Activated CD8-positive, alpha-beta memory T cell treated with anti-CD3 and anti-CD28 coated beads, Interleukin-2, amount 50 U/mL, for 24 hours (primary cell): ENCODE results near the gene SLC8A1.

Experiments used
- DNase-seq: peaks from one replicate; pipeline ENCODE4 v3.0.0-alpha.2; 2020; ENCODE audit errors: extremely low read depth

Gene SLC8A1

DNA sequence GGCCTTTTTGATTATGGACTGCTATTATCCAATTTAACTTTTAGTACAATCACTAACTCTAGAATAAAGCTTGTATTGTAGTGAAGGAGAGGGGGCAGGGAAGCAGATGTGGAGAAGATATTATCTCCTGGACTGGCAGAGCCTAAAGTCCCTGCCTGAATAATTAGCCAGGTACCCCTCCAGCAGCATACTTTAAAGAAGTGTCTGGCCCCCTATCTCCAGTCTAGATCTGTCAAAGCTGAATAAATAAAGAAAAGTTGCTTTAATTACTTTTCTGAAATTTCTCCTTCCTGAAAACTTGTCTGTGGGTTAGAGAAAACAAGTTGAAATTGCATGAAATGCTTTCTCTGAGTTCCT lies 258.2 kb downstream of the SLC8A1 start:
- DNase-seq: no peak

DNA sequence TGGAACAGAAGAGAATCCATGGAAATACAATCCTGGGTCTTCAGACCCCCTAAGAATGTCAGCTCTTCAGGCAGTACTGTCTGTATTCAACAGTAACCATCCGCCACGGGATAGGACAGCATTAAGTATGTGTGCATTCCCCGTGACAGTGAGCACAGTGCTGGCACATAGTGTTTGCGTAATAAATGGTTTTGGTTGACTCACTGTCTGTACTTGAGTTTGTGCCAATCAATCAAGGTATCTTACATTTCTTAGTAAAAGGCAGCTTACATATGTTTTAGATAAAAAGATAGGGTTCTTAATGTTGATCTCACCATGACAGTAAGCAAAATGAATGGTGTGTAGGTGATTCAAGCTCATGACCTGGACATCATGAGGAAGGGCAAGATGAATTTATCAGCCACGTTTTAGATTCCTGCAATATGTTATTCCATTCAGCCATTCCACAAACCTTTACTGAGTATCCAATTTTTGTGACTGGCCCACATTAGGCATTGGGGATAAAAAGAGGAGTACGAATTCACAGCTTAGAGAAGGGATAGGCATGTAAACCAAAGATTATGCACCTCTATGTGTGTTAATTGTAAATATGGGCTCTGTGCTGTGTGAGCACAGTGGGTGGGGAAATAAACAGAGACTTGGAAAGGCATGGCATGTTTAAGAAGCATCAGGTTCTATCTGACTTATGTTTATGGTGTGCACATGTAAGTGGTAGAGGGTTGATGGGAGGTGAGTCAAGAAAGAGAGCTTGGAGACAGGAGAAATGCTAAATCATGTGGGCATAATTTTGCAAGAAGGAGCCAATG lies 258.8 kb downstream of the SLC8A1 start:
- DNase-seq: no peak

DNA sequence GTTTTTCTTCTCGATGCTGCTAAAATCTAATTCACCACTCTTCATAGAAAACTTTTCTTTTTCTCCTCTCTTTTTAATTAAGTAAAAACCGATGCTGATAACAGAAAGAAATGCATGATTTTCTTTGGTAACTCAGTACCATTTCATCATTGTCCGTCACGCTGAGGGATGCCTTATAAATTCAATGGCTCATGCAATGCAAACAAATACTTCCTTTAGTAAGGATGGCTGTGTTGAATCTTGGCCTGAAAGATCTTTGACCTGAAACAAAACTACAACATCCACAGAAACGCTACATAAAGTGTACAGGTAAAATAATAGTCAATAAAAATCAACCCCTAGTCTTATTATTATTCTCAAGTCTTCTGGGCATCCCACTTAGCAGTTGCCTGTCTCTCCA lies 261.4 kb downstream of the SLC8A1 start:
- DNase-seq: no peak

DNA sequence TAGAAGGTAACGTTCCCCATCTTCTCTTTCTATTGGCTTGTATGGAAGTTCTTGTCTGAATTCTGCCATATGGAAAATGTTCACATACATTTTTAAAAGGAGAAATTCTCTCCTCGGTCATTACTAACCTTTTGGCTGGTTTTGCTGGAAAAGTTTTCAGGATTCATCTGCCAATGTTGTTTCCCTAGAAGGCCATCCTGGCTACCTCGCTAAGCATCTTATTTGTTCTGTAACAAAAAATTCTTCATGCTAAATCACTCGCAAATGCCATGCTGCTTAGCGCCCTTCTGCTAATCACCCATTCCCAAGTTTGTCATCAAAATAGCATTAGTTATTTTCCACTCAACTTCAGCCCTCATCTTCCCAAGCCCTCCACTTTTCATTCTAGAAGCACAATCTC lies 262.0 kb downstream of the SLC8A1 start:
- no peak for DNase-seq

DNA sequence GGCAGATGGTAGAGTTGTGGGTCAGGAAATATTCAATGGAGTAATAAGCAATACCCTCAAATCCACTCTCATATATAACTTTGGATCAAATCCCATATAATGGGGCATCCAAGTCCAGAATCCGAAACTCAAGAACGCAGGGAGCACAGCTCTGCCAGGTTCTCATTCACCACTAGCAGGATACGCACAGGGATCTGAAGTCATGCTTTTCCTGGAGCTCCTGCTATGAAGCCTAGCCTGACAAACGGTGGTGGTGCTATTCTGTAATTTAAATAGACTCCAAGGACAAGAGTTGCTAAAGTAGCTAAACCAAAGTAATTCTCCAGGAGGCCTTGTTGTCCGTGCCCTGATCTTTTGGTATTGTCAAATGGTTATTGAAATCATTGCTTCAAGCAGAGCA lies 264.8 kb downstream of the SLC8A1 start:
- DNase-seq: no peak

DNA sequence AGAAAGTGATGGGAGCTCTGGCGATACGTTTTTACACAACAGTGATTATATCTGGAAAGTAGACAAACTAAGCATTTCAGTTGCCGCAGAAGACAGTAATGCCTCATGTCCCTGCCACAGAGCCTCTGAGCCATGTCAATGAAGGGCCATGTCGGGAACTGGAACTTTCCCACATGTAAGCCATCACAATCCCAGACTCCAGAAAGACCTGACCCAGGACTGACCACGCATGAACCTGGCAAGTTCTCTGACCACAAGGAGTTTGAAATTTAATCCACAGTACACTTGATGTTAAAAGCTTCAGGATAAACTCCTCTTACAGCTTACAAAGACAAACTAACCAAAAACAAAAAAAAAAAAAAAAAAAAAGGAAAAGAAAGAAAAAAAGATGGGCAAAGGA lies 267.3 kb downstream of the SLC8A1 start:
- DNase-seq: no peak

DNA sequence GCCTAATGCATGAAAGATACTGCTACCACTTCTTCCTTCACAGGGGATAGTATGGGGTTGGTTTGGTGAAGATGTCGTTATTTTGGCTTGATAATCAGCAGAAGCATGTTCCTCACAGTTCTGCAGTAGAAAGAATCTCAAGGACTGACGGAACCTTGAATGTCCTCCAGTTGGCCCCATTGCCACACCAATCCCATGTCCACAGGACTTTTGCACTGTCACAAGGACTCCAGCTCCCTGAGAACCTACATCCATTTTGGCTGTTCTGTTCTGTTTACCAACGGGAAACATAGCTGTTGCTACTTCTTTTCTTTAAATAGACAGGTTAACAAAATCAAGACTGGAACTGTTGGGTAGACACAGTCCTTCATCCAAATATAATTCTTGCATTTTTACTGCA lies 270.0 kb downstream of the SLC8A1 start:
- DNase-seq: no peak

DNA sequence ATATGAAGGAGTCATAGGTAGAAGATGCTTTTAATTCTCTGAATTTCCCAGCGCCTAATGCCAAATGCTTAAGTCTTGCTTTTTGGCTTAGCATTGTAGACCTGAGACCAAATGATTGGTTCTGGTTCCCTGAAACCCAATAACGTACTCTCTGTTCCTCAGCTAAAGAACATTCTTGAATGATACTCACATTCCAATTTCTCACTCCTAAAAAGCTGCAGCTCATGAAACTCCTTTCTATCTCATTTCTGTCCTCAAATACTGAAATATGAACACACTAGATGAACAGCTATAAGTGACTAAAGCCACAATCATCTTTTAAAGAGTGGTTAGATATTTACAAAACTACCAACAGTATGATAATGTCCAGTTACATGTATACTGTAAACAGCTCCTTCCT lies 272.1 kb downstream of the SLC8A1 start:
- DNase-seq: no peak

DNA sequence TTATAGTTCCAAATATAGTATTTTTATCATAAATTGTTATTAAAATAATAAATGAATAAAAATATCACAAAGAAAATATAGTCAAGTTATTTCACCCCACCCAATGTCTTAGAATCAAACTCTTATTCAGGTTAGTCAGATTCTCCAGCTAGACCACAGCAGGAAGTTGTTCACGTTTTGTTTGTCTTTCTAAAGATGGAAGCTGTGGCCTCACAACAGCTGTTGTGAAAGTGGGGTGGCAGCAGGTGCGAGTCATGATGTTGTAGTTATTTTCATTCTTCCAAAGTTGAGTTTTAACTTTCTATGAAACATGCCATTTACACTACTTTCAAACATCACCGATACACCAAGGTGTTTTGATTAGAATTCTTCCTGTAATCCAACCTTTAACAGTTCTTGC lies 272.9 kb downstream of the SLC8A1 start:
- DNase-seq: no peak

DNA sequence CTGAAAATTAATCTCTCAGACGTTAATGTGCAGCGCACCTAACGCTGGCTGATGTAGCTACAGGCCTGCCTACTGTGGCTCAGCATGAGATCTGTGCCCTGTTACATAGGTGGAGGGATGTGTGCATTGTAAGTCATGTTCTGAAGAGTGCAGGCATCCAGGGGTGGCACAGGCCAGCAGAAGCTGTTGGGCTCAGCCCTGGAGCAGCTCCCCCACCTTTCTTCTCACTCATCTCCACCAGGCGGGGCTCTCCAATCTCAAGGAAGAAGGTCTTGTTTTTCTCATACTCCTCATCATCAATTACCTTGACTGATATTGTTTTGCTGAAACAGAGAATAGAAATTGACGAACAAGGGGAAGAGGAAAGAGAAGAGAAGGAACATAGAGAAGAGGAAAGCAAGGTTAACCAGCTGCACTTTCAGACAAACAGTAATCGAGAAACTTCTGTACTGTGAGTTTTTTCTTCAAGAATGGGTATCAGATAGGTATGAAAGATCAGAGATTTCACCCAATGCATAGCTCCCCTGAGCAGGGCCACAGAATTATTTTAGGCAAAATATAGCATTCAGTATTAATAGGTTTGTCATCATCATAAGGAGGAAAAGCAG lies 273.6 kb downstream of the SLC8A1 start:
- no peak for DNase-seq

DNA sequence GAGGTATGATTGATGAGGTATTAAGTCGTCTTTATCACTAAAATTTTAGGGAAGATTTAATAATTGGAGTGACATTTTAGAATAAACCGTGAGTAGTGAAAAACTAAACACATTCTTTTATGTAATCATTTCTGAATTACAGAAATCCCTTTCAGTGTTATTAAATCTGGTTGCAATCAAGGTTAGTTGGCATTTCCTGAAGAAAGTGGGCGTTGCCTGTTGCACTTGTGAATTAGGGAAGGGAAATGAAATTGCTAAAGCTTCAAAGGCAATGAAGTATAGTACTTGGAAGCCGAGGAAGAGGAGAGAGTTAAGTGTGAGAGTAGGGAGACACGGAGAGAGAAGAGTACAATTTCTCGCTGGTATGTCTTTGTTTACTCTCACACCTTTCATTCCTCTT lies 274.5 kb downstream of the SLC8A1 start:
- DNase-seq: no peak

DNA sequence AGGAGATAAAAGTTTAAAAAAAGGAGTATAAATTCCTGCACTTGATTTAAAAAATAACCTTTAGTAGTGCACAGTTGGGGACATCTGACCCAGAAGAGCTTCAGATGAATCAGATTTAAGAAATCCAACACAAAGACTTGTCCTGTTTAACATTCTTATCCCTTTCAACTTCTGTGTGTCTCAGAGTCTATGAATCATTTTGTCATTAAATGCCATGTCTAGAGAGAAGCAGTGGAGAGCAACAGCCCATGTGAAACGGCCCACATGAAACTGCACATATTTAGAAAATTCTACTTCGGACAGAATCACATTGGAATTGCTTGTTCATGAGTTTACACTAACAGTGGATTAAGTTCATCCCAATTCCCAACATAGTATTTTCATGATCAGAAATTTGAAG lies 278.6 kb downstream of the SLC8A1 start:
- no peak for DNase-seq

DNA sequence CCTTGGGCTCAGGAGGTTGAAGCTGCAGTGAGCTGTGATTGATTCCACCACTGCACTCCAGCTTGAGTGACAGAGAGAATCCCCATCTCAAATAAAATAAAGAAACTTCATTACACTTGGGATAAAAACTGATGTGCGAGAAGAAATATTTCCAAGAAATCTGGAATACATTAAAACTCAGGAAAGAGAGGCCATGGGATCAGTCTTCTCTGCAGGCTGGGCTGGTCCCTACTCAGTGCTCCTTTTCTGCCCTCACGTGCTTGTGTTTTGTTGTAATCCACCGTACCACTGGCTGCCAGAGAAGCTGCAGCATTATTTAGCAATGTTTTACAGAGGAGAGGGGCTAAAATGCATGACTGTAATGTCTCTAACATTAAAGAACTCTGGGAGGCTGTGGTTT lies 282.0 kb downstream of the SLC8A1 start:
- no peak for DNase-seq

DNA sequence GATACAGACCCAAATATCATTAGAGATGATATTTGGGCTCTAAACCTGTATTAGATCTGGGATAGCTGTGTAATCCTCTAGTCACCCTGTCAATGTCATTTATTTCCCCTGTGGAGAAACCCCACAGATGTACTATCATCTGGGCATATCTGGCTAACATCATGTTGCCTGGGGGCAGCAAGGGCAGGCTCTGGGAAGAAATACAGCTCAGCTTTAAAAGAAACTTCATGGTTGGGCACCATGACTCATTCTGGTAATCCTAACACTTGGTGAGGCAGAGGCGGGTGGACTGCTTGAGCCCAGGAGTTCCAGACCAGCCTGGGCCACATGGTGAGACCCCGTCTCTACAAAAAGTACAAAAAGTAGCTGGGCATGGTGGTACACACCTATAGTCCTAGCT lies 282.5 kb downstream of the SLC8A1 start:
- no peak for DNase-seq

DNA sequence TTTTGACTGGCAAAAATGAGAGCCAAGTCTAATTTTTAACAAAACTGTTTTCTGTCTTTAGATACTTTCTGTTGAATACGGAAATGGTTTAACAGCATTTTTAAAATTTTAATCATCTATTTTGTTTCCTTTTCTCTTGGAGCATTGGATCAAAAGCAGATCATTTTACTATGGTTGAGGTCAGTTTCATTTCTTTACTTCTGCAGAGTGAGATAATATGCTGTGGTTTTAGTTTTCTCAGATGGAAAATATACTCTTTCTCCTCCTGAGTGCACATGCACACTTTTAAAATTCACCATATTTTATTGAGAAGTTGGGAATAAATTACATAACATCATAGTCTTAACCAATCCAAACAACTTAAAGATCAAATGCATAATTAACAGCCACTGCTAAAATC lies 283.3 kb downstream of the SLC8A1 start:
- no peak for DNase-seq

DNA sequence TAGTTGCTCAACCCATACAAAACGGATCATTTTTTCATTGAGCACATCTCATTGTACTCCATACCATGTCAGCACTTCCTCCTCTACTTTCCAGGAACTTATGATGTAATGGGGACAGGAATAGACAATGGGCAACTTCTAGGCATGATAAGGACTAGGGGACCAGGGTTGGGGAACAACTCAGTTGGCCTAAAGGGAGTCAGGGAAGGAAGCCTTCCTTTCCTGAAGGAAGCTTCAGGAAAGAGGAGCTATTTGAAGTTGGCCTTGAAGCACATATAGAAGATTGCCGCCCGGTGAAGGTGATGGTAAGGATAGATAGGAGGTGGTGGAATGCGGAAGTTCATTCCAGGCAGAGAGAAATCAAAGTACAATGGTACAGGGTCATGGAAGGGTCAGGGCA lies 283.9 kb downstream of the SLC8A1 start:
- DNase-seq: no peak

DNA sequence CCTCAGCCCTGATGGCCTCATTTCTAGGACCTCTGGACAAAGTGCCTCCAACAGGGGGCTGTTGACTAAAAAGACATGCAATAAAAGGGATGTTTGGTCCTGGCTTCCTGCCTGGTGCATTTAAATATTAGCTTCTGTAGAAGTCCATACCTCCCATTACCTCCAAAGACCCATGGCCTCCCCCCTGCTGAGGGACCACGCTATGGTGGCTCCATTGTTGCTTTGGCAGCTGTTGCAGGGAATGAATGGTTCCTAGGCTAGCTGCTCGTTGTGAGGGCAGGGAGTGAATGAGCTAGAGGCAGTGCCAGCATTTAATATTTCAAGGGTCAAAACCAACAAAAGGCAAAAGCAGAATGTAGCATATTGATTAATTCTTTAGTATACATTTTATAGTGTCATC lies 285.9 kb downstream of the SLC8A1 start:
- no peak for DNase-seq

DNA sequence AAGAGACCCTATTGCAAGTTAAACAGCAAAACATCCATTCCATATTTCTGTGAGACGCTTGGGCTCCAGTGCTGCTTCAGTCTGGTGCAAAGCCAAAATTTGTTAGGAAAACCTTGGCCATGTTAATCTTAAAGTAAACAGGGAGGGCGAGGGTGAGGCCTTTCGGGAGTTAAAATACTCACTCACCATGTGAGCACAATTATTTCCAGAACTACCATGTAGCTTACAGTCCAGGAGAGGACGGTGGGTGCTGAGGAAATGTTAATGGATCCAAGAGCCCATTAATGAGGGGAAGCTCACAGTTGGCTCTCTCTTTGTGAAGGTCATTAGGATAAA lies 286.4 kb downstream of the SLC8A1 start:
- no peak for DNase-seq

DNA sequence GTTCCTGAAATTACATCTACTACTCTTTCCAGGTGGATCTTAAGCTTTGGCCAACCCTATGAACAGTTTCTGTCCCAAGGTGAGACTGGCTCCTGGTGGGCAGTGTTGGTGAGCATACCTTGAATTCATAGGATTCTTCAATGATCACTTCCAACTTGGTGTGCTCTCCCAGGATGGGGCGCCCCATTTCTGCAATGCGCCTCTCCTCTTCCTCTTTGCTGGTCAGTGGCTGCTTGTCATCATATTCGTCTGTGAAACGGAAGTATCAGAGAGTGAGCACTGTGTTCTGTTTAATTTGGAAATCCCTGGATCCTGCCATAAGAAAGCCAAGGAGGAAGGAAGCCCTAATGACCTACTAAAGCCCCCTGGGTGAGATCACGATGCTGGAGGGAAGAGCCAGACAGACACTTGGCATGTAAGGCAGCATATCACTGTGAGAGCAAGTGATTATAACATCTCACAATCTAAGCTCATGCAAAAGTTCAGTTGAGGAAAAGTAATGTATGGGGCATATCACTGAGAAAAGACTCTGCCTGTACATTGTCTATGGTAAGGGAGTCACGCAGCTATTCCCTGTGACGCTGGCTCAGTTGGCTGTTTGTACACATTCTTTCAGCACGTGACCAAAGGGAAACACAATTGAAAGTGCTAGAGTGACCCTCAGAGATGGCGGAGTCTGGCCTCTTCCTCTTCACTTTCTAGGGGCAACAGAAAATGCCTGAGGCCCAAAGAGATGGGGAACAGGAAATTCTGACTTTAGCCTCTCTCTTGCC lies 287.0 kb downstream of the SLC8A1 start:
- no peak for DNase-seq

DNA sequence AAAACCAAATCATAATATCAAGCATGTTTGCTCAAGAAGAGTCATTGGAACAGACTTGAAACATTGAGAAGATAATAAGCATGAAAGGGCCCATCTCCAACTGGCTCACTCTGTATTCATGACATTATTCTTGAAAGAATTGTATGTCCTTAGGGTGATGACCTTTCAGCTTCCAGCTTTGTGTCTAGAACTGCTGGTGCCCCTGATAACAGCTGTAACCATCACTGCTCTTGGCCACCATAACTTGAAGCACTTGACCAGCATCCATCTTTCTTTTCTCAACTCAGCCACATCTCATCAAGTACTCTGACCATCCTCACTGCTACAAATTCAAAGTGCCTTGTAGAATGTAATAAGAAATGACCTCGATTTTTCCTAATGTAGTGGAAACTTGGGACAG lies 289.9 kb downstream of the SLC8A1 start:
- DNase-seq: no peak

DNA sequence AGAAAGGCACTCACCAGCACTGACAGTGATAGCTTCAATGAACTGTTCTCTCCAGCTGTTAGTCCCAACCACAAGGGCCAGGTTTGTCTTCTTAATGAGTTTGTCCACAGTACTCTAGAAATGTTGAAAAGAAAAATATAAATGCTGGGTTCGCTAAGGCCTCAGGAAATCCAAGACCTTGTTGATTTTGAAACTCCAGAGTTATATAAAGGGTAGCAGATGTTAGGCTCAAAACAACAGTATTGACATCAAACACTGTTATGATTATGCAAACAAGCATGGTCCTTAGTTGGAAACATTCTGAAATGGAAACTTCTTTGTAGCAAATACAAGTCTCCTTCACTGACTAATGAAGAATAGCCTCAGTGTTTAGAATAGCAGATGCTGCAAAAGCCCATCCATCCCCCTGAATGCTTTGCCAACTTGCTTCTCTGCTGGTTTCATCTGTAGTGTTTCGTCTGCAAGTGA lies 291.1 kb downstream of the SLC8A1 start:
- DNase-seq: no peak

DNA sequence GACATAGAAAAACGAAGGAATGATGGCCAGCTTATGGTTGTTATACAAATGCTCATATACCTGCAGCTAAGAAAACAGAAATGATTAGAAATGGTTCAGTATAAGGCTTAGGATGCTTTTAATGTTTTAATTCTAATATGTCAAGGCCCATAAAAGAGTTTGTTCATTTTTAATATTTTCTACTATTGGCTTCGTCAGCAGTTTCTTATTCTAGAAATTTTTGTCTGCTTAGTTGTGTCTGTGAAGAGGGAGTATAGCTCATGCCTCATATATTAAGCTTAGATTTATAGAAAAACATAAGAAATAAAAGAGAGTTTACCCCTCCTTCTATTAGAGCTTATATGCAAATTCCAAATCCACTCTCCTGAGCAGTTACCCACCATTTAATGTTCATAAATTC lies 292.6 kb downstream of the SLC8A1 start:
- no peak for DNase-seq

DNA sequence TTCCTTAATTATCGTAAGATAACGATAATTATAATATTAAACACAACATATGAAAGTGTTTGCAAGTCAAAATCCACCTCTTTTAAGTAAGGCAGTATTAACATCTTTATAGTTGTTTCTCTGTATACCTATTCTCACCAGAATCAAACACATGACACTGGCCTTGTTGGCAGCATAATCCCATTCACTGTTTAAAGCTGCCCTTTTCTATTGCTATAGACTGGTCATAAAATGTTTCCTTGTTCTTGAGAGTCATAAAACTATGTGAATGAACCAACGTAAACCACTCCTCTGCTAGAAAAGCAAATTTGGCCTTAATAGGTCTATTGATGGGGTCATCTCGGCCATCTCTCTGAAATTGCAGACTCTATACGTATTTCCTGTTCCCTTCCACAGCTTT lies 293.1 kb downstream of the SLC8A1 start:
- DNase-seq: no peak
